Liver (tissue), 3 donors: ENCODE measurements around the gene UBR3.

Experiments used
- CTCF ChIP-seq: fragments of 150-350 bp; IDR thresholded peaks from 2 replicates; pipeline ENCODE4 v1.5.1; 2017; ENCODE audit warnings: improper control_type of control experiment, low read depth, low read length; ENCODE audit not compliant: missing input control
- GABPA ChIP-seq, 2 donors: IDR thresholded peaks in 1 of 2; conservative IDR thresholded peaks in 1 of 2; 2 replicates each; pipeline ENCODE4 v1.6.1; 2016; ENCODE audit warnings: antibody characterized with exemption in 2 of 2, mild to moderate bottlenecking in 1 of 2, moderate library complexity in 1 of 2
- JUND ChIP-seq, 2 donors: IDR thresholded peaks; 2 replicates each; pipeline ENCODE4 v1.6.1; 2016; ENCODE audit warnings: antibody characterized with exemption in 2 of 2
- MAX ChIP-seq: IDR thresholded peaks from 2 replicates; pipeline ENCODE4 v1.6.1; 2016; ENCODE audit warnings: antibody characterized with exemption
- REST ChIP-seq: IDR thresholded peaks from 2 replicates; pipeline ENCODE4 v1.6.1; 2016; ENCODE audit warnings: antibody characterized with exemption, mild to moderate bottlenecking
- SP1 ChIP-seq: IDR thresholded peaks from 2 replicates; pipeline ENCODE4 v1.6.1; 2018; ENCODE audit warnings: antibody characterized with exemption, mild to moderate bottlenecking
- YY1 ChIP-seq: IDR thresholded peaks from 2 replicates; pipeline ENCODE4 v1.6.1; 2016; ENCODE audit warnings: antibody characterized with exemption, mild to moderate bottlenecking
- ZBTB33 ChIP-seq: IDR thresholded peaks from 2 replicates; pipeline ENCODE4 v1.6.1; 2016; ENCODE audit warnings: antibody characterized with exemption
- donor health status: healthy.
- donor health status: healthy.

- no peak for TF ChIP-seq CTCF
- TF ChIP-seq JUND (IDR thresholded peaks at IDR 0.05): no peak
- no peak for TF ChIP-seq REST
- no peak for TF ChIP-seq SP1
- TF ChIP-seq GABPA (IDR thresholded peaks at IDR 0.05 in 1 of 2, conservative IDR thresholded peaks at IDR 0.05 in 1 of 2): no peak
- TF ChIP-seq MAX: no peak
- no peak for TF ChIP-seq YY1
- no peak for TF ChIP-seq ZBTB33
These were observed 167.5 kb downstream of the UBR3 start for GRCh38 chr2:169994752-169995151.
